Stimulated activated naive CD8-positive, alpha-beta T cell treated with anti-CD3 and anti-CD28 coated beads, Interleukin-15, amount 100 ng/mL, for 72 hours (primary cell): ENCODE data around the gene SASS6.

ENCODE experiments used
- ATAC-seq: fragments of 150-1000 bp; cut with Tn5 transposase; 2 replicates; pipeline ENCODE4 v1.10.0; 2021; ENCODE audit warnings: mild to moderate bottlenecking, moderate library complexity
- DNase-seq, 2 donors: peaks; one replicate each; pipeline ENCODE4 v3.0.0; 2021 to 2022
- H3K27ac Mint-ChIP-seq, 2 donors: one replicate each; pipeline ENCODE4 v1.8.0; 2022; ENCODE audit warnings: mild to moderate bottlenecking in 2 of 2, mixed read lengths in 2 of 2, moderate library complexity in 2 of 2
- H3K27me3 Mint-ChIP-seq: one replicate; pipeline ENCODE4 v1.8.0; 2022; ENCODE audit warnings: mixed read lengths
- H3K4me1 Mint-ChIP-seq: one replicate; pipeline ENCODE4 v1.8.0; 2022; ENCODE audit warnings: mild to moderate bottlenecking, mixed read lengths
- H3K4me3 Mint-ChIP-seq, 2 donors: one replicate each; pipeline ENCODE4 v1.8.0; 2022; ENCODE audit warnings: mild to moderate bottlenecking in 2 of 2, mixed read lengths in 2 of 2, moderate library complexity in 1 of 2
- H3K9me3 Mint-ChIP-seq, 2 donors: one replicate each; pipeline ENCODE4 v1.8.0; 2022; ENCODE audit warnings: mixed read lengths in 2 of 2

The SASS6 gene

GRCh38 chr1:100132566-100133477 lies at the start of gene SASS6, which contains the start of gene TRMT13:
SASS6 (minus strand) TSS chr1:100132930; CDS start chr1:100132814, 116 bp downstream.
TRMT13 (plus strand) TSS chr1:100133163; CDS start chr1:100133169, 6 bp downstream.
- peaks cover 39% of the 10 kb centered on the region for H3K4me1 Mint-ChIP-seq
- no peaks in the 10 kb centered on the region for H3K9me3 Mint-ChIP-seq
- H3K27ac Mint-ChIP-seq: peak within 1 kb of the TSS; percentile 97 to 99

GRCh38 chr1:100178091-100178490 lies 45.4 kb upstream of the SASS6 start, which contains the start of gene LRRC39:
LRRC39 (minus strand) TSS chr1:100178256; CDS start chr1:100168516, 9,740 bp downstream.
- Mint-ChIP-seq H3K4me3 (no peak within 1 kb of the TSS), H3K27me3 (no peaks in the 10 kb centered on the region), H3K27ac (no peak within 1 kb of the TSS), H3K9me3 (peaks cover 0 to 4% of the 10 kb centered on the region in 2 donors), H3K4me1 (no peaks in the 10 kb centered on the region)
- no peak for DNase-seq
- ATAC-seq: no peak

More at GRCh38 chr1:100132566-100133477, at the start of gene SASS6, which contains the start of gene TRMT13:
- peak within 1 kb of the TSS; percentile 95 to 98 for H3K4me3 Mint-ChIP-seq
- no peaks in the 10 kb centered on the region for H3K27me3 Mint-ChIP-seq
- ATAC-seq: peak; percentile 98
- peak; percentile 90 to 96 for DNase-seq

DNA sequence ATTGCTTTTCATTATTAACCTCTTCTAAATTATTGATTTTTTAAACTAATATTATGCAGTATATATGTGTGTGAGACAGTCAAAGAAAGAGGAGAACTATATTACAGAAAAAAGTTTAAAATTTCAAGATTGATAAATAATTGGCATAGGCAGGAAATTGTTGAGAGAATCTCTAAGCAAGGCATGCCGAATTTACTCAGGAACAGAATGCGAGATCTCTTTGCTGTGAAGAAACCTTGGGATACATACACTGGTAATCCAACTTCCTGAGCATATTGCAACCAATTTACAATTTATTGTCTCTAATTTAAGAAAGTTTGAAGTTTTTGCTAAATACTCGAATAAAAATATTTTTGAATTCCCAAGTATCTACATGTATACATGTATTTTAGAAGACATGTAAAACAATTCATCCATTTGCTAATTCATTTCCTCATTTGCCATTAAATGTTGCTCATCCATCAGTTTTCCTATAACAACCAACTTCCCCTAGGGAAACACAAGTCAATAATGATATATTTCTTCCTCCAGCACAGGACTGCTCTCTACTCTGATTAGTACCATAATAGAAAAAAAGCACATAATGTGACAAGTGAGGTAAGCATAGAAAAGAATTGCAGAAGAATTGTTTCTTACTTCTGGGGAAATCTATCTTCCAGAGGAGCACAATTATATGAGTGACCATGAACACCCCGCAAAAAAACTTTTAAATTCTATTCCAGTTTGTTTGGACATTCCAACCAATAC lies 44.7 kb upstream of the SASS6 start:
- Mint-ChIP-seq H3K27me3 (no peaks in the 10 kb centered on the region), H3K4me1 (no peaks in the 10 kb centered on the region), H3K4me3 (no peak overlapping the region), H3K9me3 (peaks cover 0 to 4% of the 10 kb centered on the region in 2 donors), H3K27ac (no peak overlapping the region)
- ATAC-seq (no peak), DNase-seq (no peak)

GRCh38 chr1:100168051-100168450 lies 35.3 kb upstream of the SASS6 start:
- Mint-ChIP-seq H3K27ac (no peak overlapping the region), H3K9me3 (no peaks in the 10 kb centered on the region), H3K4me1 (no peaks in the 10 kb centered on the region), H3K4me3 (no peak overlapping the region), H3K27me3 (no peaks in the 10 kb centered on the region)
- no peak for DNase-seq
- ATAC-seq: no peak

DNA sequence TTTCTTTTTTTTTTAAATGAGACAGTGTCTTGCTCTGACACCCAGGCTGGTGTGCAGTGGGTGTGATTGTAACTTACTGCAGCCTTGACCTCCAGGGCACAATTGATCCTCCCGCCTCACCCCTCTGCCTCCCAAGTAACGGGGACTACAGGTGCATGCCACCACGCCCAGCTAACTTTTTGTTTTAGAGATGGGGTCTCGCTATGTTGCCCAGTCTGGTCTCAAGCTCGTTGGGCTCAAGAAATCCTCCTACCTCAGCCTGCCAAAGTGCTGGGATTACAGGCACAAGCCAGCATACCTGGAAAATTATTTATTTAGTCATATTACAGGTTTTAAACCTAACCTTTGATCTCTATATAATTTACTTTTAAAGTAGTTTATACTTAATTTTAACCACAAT lies 32.0 kb upstream of the SASS6 start:
- DNase-seq: no peak
- ATAC-seq: no peak
- H3K9me3 Mint-ChIP-seq: no peaks in the 10 kb centered on the region
- H3K4me3 Mint-ChIP-seq: no peak overlapping the region
- no peaks in the 10 kb centered on the region for H3K4me1 Mint-ChIP-seq
- H3K27me3 Mint-ChIP-seq: no peaks in the 10 kb centered on the region
- no peak overlapping the region for H3K27ac Mint-ChIP-seq

DNA sequence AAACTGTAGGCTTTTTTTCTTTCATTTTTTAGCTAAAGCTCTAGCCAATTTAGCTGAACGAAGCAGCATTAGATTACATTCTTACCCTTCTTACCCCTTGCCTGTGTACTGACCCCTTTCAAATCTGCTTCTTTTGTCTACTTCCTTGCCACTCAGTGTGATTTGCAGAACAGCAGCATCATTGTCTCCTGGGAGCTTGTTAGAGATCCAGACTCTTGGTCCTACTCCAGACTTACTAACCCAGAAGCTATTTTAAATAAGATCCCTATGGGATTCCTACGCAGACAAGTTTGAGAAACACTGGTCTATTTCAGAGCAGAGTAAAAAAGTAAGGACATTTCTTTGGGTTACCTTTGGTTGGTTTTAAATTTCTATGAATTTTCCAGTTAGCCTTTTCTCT lies 31.5 kb upstream of the SASS6 start:
- Mint-ChIP-seq H3K9me3 (no peaks in the 10 kb centered on the region), H3K27ac (no peak overlapping the region), H3K4me1 (no peaks in the 10 kb centered on the region), H3K27me3 (no peaks in the 10 kb centered on the region), H3K4me3 (no peak overlapping the region)
- no peak for ATAC-seq
- DNase-seq: no peak

- Mint-ChIP-seq H3K4me1 (no peaks in the 10 kb centered on the region), H3K4me3 (no peak overlapping the region), H3K9me3 (no peaks in the 10 kb centered on the region), H3K27me3 (no peaks in the 10 kb centered on the region), H3K27ac (no peak overlapping the region)
- ATAC-seq: no peak
- no peak for DNase-seq
Observed at GRCh38 chr1:100162881-100163280, 30.2 kb upstream of the SASS6 start.

- H3K27ac Mint-ChIP-seq: peak overlapping the region in 1 of 2 donors; percentile 4
- ATAC-seq: no peak
- no peak overlapping the region for H3K4me3 Mint-ChIP-seq
Observed at GRCh38 chr1:100152271-100152670, 19.5 kb upstream of the SASS6 start.

DNA sequence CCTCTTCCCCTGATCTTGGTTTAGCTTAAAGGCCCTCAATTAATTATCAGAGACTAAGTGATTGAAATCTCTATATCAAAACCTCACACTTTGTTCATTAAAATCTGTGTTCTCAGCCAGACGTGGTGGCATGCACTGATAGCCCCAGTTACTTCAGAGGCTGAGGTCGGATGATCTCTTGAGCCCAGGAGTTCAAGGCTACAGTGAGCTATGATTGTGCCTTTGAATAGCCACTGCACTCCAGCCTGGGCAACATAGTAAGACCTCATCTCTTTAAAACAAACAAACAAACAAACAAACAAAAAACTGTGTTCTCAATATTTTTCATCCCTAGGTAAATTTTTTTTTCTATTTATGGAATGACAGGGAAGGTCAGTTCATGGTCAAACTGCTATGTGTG lies 18.9 kb upstream of the SASS6 start:
- H3K27me3 Mint-ChIP-seq: no peaks in the 10 kb centered on the region
- ATAC-seq (no peak), DNase-seq (no peak)
- H3K27ac Mint-ChIP-seq: peak overlapping the region in 1 of 2 donors; percentile 36
- H3K4me3 Mint-ChIP-seq: no peak overlapping the region
- peaks cover 10% of the 10 kb centered on the region for H3K4me1 Mint-ChIP-seq
- H3K9me3 Mint-ChIP-seq: no peaks in the 10 kb centered on the region

More at GRCh38 chr1:100152271-100152670, 19.5 kb upstream of the SASS6 start:
- peaks cover 10% of the 10 kb centered on the region for H3K4me1 Mint-ChIP-seq
- no peak for DNase-seq
- no peaks in the 10 kb centered on the region for H3K27me3 Mint-ChIP-seq
- no peaks in the 10 kb centered on the region for H3K9me3 Mint-ChIP-seq

DNA sequence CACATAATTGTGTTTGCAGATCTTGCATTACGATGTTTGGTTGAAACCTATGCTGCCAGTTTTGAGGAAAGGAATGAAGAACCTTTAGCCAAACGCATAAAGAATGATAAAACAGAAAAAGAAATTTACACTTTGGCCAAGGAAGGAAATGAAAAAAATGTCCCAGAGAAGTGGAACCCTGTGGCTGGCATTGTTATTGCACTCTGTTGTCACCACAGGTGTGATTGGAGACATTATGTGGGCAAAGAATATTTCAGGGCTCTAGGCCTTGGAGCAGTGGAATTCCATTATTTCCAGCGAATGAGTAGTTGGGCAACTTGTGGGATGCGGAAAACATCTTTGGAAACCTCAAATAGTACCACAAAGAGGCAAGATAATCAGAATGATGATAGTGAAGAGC lies 15.1 kb upstream of the SASS6 start:
- H3K4me3 Mint-ChIP-seq: no peak overlapping the region
- H3K27me3 Mint-ChIP-seq: no peaks in the 10 kb centered on the region
- DNase-seq (no peak), ATAC-seq (no peak)
- peak overlapping the region in 1 of 2 donors; percentile 9 for H3K27ac Mint-ChIP-seq
- H3K4me1 Mint-ChIP-seq: peaks cover 10% of the 10 kb centered on the region
- H3K9me3 Mint-ChIP-seq: no peaks in the 10 kb centered on the region

DNA sequence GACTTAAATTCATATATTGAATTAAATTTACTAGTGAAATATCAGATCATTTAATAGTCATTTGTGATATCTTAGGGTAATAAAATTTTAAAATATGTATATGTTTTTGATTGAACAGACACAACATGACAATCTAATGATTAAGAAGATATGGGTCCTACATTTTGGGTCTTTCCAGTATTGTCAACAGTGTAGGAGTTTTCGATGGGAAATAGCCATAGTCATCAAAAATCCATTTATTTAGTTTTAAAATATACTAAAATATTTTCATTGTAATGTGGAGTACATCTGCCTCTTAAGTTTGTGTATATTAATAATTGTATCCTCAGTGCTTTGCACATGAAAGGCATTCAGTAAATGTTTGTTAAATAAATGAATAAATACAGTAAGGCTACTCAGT lies 14.2 kb upstream of the SASS6 start:
- no peaks in the 10 kb centered on the region for H3K9me3 Mint-ChIP-seq
- DNase-seq: no peak
- H3K27ac Mint-ChIP-seq: no peak overlapping the region
- ATAC-seq: no peak
- H3K4me1 Mint-ChIP-seq: peaks cover 3% of the 10 kb centered on the region
- H3K4me3 Mint-ChIP-seq: no peak overlapping the region
- no peaks in the 10 kb centered on the region for H3K27me3 Mint-ChIP-seq

GRCh38 chr1:100145116-100145515 lies 12.4 kb upstream of the SASS6 start:
- Mint-ChIP-seq H3K9me3 (no peaks in the 10 kb centered on the region), H3K27me3 (no peaks in the 10 kb centered on the region), H3K4me3 (no peak overlapping the region), H3K4me1 (no peaks in the 10 kb centered on the region), H3K27ac (peak overlapping the region in 1 of 2 donors; percentile 2)
- no peak for DNase-seq
- no peak for ATAC-seq

DNA sequence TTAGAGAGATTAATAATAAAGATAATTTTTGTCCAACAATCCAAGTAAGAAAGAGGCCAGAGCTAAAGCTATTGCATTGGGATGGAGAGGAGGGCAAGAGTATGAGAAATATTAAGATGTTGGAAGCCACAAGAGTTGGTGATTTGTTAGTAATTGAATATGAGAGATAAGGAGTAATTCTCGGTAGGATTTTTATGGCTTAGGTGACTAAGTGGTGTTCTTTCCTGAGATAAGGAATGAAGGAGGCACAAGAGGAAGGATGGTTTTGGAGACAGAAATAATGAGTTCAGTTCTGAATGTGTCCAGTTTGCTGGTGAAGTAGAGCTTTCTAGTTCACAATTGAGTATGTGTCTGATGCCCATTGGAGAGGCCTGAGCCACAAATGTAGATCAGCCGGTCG lies 9.6 kb upstream of the SASS6 start:
- no peak for ATAC-seq
- Mint-ChIP-seq H3K9me3 (no peaks in the 10 kb centered on the region), H3K27ac (no peak overlapping the region)

DNA sequence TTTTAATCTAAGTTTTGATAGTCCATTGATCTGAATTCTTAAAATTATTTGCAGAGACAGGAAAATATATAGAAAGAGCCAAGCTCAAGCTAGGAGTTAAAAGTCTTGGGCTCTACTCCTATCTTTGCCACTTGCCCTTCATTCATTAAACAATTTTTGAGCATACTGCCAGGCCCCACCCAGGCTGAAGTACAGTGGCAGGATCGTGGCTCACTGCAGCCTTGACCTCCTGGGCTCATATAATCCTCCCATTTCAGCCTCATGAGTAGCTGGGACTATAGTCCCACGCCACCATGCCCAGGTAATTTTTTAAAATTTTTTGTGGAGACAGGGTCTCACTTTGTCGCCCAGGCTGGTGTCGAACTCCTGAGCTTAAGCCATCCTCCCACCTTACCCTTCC lies 8.5 kb upstream of the SASS6 start:
- DNase-seq (no peak), ATAC-seq (no peak)
- Mint-ChIP-seq H3K27ac (no peak overlapping the region), H3K9me3 (no peaks in the 10 kb centered on the region), H3K4me1 (no peaks in the 10 kb centered on the region), H3K27me3 (no peaks in the 10 kb centered on the region), H3K4me3 (no peak overlapping the region)

More for the DNA sequence above, 9.6 kb upstream of the SASS6 start:
- Mint-ChIP-seq H3K4me3 (no peak overlapping the region), H3K27me3 (no peaks in the 10 kb centered on the region), H3K4me1 (no peaks in the 10 kb centered on the region)
- no peak for DNase-seq

DNA sequence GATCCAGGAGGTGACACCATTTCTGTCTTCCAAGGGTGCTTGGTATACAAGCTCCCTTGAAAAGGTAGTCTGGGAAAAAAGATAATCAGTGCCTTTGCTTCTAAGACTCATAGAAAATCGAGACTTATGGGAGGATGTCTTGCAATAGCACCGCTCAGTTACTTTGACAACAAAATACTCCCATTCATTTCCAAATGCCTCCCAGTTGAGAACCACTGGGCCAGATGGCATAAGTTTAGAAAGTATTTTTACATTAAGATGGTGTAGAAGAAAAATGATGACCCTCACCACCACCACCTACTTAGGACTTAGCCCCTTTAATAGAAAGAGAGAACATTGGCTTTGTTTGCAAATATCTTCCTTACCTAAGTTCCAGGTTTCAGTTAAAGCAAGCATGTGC lies 4.9 kb upstream of the SASS6 start:
- H3K27ac Mint-ChIP-seq: no peak overlapping the region
- H3K4me1 Mint-ChIP-seq: peaks cover 11% of the 10 kb centered on the region
- H3K9me3 Mint-ChIP-seq: no peaks in the 10 kb centered on the region
- DNase-seq (no peak), ATAC-seq (no peak)
- no peak overlapping the region for H3K4me3 Mint-ChIP-seq
- H3K27me3 Mint-ChIP-seq: no peaks in the 10 kb centered on the region

- no peaks in the 10 kb centered on the region for H3K27me3 Mint-ChIP-seq
- ATAC-seq (no peak), DNase-seq (no peak)
- H3K9me3 Mint-ChIP-seq: no peaks in the 10 kb centered on the region
- H3K27ac Mint-ChIP-seq: no peak overlapping the region
- peaks cover 27% of the 10 kb centered on the region for H3K4me1 Mint-ChIP-seq
- H3K4me3 Mint-ChIP-seq: peak overlapping the region; percentile 16 to 42
Observed at GRCh38 chr1:100134872-100135271, 2.1 kb upstream of the SASS6 start.
